GM21390 (cell line): ENCODE results near the gene KIF16B.
A peak's percentile ranks its signal among the peaks of the same experiment; 100 is the strongest.
"Not testable (repeated sequence)": the region's sequence is repeated elsewhere in the genome, so short reads cannot be mapped to it uniquely, and the experiment has no call there.

Experiments used
- ATAC-seq: cut with Tn5 transposase; IDR thresholded peaks from one replicate; pipeline ENCODE4 v1.9.1; 2021; ENCODE audit not compliant: unreplicated experiment

The KIF16B gene

GRCh38 chr20:16596404-16596803, 23.2 kb upstream of the KIF16B start:
- ATAC-seq, result not testable (repeated sequence)

GRCh38 chr20:16595376-16595775, 22.1 kb upstream of the KIF16B start:
- ATAC-seq, result no peak

DNA sequence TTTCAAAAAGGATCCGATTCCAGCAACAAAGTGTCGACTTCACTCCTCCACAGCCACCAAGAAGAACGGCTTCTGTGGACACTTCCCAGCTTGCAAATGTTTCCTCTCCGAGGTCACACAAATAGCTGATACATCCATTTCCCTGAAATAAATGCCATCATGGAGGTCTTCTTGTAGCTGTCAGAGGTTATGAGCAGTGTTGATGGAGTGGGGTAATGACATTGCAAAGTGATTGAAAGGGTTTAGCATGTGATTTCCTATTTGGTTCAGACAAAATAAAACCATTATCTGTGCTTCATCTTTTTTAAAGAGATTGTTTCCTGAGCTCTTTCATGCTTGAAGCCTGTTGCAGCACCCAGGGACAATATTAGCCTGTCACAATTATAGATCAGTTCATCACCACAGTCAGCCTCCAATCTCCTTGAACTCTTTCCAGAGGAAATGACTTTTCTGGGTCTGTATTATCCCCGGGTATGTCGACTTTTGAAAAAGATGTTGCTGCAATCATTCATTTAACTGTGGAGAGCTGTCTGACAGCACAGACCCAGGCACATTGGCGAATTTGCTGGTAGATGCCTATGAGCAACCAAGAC, 16.9 kb upstream of the KIF16B start:
- ATAC-seq, result no peak

GRCh38 chr20:16589623-16590022, 16.4 kb upstream of the KIF16B start:
- no peak for ATAC-seq

- ATAC-seq, result no peak
Observed at GRCh38 chr20:16588241-16588640, 15.0 kb upstream of the KIF16B start.

DNA sequence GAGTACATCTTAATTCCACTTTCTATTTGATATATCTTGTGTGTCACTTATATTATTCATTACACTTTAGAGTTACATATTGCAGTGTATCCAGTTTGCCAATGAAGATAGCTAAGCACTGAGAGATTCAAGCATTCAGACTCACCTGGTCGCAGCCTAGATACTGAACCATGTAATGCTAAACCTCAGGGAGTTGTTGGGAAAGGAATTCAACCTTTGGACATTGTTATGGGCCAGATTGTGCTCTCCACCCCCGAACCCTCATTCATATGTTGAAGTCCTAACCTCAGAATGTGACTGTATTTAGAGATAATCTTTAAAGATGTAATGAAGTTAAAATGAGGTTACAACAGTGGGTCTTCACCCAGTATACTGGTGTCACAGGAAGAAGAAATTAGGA, 13.8 kb upstream of the KIF16B start:
- ATAC-seq, result no peak

DNA sequence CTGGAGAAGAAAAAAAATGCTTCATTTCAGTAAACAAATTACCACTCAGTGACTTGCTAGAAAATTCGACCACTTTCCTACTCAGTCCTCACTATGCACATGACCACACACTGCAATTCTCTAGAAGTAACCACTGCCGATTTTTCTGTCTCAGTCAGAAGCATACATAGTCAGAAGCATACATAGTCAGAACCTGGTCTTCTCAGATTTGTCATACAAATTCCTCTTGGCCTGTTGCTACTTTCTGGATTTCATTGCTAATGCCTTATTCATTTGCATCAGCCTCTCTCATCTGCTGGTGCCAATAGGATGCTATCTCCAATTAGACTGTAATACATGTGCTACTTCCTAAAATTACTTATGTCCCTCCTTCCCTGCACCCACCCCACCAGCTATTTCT, 10.2 kb upstream of the KIF16B start:
- ATAC-seq, result no peak

GRCh38 chr20:16581241-16581640, 8.0 kb upstream of the KIF16B start:
- no peak for ATAC-seq

GRCh38 chr20:16580620-16581019, 7.4 kb upstream of the KIF16B start:
- no peak for ATAC-seq

GRCh38 chr20:16580147-16580546, 6.9 kb upstream of the KIF16B start:
- no peak for ATAC-seq

GRCh38 chr20:16576219-16576618, 3.0 kb upstream of the KIF16B start:
- ATAC-seq, result no peak

- no peak for ATAC-seq
Observed at GRCh38 chr20:16575390-16576140, 2.3 kb upstream of the KIF16B start.

GRCh38 chr20:16574656-16575355, 1.6 kb upstream of the KIF16B start:
- peak; percentile 48 for ATAC-seq

DNA sequence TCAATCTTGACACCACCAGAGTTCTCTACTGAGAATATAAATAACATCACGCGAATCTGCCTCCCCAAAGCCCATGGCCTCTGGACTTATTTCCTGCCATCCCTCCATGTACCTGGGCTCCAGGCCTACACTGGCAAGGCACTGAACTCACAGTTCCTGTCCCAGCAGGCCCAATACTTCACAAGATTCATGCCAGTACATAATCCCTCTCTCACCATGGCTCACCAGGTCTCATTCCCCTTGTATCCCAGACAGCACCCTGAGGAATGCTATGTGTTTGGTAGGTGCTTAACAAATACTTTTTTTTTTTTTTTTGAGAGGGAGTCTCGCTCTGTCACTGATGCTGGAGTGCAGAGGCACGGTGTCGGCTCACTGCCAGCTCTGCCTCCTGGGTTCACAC, 1.9 kb downstream of the KIF16B start:
- no peak for ATAC-seq

DNA sequence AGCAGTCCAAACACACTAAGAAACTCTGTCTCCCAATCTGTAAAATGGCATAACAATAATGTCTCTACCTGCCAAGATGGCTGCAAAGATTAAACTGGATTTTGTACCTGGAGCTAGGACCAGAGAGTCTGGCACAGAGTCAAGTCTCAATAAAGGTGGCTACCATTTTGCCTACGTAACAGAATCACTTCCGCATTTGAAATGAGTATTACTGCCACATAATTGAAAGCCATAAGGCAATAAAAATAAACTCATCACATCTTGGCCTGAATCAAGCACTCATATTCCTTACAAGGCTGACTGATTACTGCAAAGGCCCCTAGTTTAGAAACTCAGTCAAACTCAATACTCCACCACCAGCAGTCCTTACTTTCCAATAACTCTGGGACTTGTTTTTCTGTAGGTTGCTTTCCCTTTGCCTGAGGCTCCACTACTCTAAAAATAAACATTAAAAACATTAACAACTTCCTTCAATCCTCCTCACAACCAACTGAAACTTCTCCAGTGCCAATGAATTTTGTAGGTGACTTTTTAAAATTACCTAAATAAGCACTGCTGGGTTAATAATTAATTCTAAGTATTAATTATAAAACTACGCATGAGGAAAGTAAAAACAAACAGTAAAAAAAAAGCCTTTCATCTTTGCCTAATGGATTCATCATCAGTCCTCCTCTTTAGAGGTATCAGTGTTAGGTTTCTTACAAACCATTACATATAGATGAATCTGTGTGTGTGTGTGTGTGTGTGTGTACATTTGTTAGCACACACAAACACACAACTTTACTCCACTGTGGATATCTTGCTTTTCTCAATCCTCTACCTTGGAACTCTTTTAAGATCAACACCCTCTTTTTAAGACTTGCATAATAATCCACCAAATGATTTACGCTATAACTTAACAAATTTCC, 3.7 kb downstream of the KIF16B start:
- no peak for ATAC-seq

GRCh38 chr20:16566080-16566479, 7.2 kb downstream of the KIF16B start:
- no peak for ATAC-seq

GRCh38 chr20:16564079-16564478, 9.2 kb downstream of the KIF16B start:
- not testable (repeated sequence) for ATAC-seq

- no peak for ATAC-seq
Observed at GRCh38 chr20:16563066-16563806, 10.0 kb downstream of the KIF16B start.

DNA sequence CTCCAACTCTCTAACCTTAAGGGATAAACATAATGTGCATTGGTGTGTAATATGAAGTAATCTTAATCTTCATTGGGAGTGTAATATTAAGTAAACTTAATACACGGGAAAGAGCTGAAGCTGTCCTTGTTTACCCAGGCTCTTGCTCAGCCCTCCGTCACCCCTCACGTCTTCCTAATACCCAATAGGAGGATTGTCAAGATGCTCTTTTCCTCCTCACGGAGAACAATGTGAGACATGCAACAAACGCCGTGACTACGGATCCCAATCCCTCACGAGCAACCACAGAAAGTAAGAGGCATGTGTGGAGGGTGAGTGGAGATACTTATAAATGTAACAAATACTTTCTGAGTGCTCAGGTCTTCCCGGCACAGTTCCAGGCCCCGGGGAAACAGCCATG, 11.0 kb downstream of the KIF16B start:
- ATAC-seq, result no peak

DNA sequence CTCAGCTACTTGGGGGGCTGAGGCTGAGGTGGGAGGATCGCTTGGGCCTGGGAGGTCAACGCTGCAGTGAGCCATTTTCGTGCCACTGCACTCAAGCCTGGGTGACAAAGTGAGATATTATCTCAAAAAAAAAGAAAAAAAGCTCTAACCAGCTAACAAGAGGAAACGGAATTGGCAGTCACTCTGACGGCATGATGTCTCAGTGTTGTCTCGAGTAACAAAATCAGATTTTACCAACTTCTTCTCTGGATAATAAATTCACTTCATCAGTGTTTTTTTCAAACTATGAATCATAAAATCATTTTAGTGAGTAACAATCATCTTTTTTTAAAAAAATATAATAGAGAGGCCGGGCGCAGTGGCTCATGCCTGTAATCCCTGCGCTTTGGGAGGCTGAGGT, 12.6 kb downstream of the KIF16B start:
- ATAC-seq, result no peak

DNA sequence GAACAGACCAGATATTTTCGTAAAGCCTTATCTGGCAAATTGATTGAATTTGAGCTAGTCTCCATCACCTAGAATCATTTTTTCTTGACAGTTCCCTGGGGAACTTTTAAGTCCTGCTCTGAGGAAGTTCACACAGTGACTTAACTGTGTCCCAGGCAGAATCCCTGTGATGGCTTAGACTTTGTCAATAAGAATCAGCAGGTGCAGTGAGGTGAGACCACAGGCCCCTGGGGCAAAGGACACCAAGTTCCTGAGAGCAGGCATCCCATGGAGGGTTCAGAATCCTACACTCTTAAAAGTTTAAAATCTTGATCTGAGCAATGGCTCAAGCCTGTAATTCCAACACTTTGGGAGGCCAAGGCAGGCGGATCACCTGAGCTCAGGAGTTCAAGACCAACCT, 13.0 kb downstream of the KIF16B start:
- no peak for ATAC-seq
